NCI-H1417 (cell line): Measurements from ENCODE around the gene TAB2.
"Not testable (repeated sequence)": the region's sequence is repeated elsewhere in the genome, so short reads cannot be mapped to it uniquely, and the experiment has no call there.

ENCODE experiments used
- DNase-seq, 3 experiments: peaks; one replicate each; lab custom pipeline; 2025; lab: John Stamatoyannopoulos, UW

The TAB2 gene

DNA sequence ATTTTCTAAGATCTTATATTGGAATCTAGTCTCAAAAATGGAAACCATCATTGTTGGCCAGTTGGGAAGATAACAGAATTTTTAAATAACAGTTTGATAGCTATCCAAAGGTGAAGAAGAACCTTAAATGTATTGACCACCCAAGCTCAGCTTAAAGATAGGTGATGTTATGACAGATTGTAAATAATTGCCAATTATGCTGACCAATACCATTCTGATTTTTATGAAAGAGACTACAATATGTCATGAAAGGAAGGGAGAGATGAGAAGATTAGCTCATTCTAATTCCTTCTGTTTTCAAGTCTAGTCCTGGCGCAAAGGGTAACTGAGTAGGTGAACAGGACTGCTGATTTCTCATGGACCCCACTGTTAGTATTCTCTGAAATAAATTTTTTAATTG lies 5.7 kb upstream of the TAB2 start:
- DNase-seq: no peak

- no peak for DNase-seq
These were observed 4.4 kb upstream of the TAB2 start for GRCh38 chr6:149313070-149313469.

DNA sequence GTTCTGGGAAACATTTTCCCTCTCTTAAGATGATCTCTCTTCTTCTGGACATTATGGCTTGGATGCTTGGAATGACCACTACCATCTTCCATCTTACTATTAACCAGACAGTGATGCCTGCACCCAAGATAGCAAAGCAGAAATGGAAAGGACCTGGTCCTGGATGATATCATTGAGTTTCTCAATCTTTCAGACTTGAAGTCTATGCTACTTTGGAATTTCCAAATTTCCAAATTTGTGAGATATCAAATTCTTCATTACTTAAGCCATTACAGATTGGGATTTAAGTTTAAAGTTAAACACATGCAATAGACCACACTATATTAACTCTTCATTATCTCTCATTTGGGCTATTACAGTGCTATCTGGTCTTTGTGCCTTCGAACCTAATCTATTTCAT lies 3.7 kb upstream of the TAB2 start:
- DNase-seq: no peak

- peak in 1 of 3 experiments; percentile 24 for DNase-seq
These were observed 3.1 kb upstream of the TAB2 start for GRCh38 chr6:149314325-149314905.

GRCh38 chr6:149316108-149316727 lies 1.3 kb upstream of the TAB2 start:
- peak in 1 of 3 experiments; percentile 57 for DNase-seq

- DNase-seq: peak; percentile 86 to 97 (median 97)
These were observed 520 bp upstream of the TAB2 start for GRCh38 chr6:149316740-149317643.

DNA sequence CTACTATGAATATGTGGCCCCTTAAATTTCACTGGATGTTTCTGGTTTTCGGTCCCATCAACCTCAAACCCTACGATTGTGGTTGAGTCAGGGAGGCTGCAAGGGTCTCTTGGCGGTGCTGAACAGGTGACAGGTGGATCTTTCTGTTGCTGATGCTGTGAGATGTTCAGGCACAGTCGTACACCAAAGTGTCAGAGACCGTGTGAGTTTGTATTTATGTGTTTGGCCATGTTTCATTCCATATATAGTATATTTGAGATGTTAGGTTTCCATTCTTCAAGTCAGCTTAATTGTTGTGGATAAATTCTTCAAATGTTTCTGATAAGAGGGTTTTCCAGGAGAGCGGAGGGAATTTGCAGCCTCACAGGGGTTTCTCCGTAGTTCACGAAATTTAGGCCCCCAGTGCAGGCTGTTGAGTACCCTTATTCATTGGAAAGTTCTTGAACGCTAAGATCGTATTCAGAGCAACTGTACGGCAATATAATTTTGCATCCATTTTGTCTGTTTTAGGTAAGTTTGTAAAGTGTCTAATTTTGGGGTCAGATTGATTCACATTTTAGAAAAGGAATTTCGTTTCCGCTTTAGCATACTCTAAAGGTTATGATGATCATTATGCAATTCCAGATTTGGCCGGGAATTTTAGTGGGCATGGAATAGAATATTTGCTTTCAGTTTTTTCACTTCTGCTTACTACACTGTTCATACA lies 1.2 kb downstream of the TAB2 start:
- peak; percentile 18 to 73 (median 65) for DNase-seq

GRCh38 chr6:149319422-149319821 lies 1.9 kb downstream of the TAB2 start:
- no peak for DNase-seq

DNA sequence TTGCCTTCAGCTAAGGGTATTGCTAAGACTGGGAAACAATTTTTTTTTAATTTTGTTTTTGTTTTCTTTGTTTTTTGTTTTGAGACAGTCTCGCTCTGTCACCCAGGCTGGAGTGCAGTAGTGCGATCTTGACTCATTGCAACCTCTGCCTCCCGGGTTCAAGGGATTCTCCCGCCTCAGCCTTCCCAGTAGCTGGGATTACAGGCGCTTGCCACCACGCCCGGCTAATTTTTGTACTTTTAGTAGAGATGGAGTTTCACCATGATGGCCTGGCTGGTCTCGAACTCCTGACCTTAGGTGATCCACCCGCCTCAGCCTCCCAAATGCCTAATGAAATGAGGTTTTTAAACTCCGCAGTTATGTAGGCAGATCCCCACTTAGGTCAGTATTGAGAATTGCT lies 2.5 kb downstream of the TAB2 start:
- DNase-seq: not testable (repeated sequence)

- DNase-seq: no peak
These were observed 3.3 kb downstream of the TAB2 start for GRCh38 chr6:149320796-149321195.

DNA sequence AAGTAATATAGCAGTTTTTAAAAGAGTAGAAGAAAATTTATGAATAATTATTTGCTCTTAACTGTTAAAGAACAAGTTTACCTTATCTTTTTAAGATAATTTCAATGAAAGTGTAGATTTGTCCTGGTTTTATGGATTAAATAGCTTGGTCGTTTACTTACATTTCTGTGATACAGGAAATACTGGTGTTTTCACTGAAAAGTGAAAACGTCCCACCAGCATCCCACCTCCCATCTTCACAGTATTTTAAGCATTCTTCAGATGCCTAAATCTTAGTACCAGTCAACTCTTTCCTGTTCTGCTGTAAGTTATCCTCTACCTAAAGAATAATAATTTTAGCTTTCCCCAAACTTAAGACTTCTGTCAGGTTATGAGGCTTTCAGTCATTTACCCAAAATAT lies 5.8 kb downstream of the TAB2 start:
- DNase-seq: no peak

GRCh38 chr6:149323925-149324324 lies 6.4 kb downstream of the TAB2 start:
- no peak for DNase-seq

GRCh38 chr6:149324428-149324827 lies 6.9 kb downstream of the TAB2 start:
- DNase-seq: no peak

DNA sequence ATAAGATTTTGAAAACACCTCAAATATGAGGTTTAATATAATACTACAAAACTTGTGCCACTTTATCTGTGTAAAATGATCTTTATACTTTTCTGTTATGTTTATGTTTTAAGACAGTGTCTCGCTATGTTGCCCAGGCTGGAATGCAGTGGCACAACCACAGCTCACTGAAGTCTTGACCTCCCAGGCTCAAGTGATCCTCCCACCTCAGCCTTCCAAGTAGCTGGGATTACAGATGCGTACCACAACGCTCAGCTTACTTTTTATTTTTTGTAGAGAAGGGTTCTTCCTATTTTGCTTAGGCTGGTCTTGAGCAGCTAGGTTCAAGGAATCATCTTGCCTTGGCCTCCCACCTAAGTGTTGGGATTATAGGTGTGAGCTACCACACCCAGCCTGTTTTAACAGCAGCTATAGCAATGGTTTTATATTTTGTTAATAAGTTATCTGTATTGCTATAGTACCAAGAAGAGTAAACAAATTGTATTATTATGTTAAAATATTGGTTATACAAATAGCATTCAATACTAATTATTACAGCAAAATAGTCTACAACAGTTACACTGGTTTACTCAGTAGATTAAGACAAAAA lies 8.2 kb downstream of the TAB2 start:
- no peak for DNase-seq

GRCh38 chr6:149327638-149328037 lies 10.1 kb downstream of the TAB2 start:
- no peak for DNase-seq

- DNase-seq: no peak
These were observed 10.6 kb downstream of the TAB2 start for GRCh38 chr6:149328083-149328482.

DNA sequence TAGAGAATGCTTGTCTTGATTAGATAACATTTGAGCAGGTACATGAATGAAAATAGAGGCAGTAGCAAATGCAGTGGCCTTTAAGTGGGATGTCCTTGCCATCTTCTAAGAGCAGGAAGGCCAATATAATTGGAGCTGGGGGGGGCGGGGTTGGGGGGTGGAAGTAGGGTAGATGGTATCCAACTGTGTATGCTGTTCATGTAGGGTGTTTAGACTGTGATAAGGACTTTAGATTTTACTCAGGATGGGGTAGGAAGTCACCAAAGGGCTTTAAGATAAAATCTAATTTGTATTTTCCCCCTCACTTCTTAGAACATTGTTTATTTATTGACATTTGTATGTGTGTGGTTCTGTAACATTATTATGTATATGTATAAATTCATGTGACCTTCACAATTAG lies 12.0 kb downstream of the TAB2 start:
- no peak for DNase-seq

GRCh38 chr6:149330133-149330532 lies 12.6 kb downstream of the TAB2 start:
- no peak for DNase-seq

DNA sequence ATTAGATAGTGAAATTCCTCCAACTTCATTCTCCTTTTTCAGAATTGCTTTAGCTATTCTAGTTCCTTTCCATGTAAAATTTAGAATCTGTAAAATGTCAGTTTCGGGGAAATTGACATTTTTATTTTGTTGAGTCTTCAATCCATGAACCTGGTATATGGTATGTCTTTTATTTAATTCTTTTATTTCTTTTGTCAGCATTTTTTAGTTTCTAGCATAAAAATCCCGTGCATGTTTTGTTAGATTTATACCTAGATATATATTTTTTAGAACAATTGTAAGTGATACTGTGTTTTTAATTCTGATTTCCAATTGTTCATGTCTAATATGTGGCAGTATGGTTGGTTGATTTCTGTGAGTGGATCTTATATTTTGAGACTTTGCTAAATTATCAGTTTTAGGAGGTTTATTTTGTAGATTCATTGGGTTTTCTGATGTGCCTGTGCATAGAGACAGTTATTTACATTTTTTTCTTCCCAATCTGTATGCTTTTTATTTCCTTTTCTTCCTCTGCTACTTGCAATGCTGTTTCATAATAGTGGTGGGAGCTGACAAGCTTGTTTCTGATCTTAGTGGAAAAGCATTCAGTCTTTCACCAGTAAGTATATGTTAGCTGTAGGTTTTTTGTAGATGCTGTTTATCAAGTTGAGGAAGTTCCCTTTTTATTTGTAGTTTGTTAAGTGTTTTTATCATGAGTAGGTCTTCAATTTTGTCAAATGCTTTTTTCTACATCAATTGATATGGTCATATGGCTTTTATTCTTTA lies 13.7 kb downstream of the TAB2 start:
- DNase-seq: no peak

DNA sequence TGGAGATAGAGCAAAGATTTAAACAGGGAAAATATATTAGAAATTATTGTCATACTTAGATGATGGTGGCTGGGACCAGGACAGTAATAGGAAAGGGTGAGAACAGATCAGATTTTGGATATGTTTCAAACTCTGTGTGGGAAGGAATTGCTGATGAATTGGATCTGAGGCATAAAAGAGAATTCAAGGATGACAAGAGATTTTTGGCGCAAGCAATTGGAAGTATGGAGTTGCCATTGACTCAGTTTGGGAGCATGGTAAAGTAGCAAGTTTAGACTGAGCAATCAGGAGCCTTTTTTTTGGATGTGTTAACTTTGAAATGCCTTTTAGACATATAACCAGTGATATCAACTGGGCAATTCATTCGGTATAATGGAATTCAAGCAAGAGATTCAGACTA lies 14.4 kb downstream of the TAB2 start:
- no peak for DNase-seq

GRCh38 chr6:149332602-149333265 lies 15.2 kb downstream of the TAB2 start:
- DNase-seq: peak; percentile 16 to 89 (median 53)
